GM10248 (cell line): ENCODE results near the gene HOXC5.
A peak's percentile ranks its signal among the peaks of the same experiment; 100 is the strongest.

ENCODE experiments used
- CTCF ChIA-PET: fragments of 300-600 bp; sonication (Branson Sonifier 250); formaldehyde crosslinking; extraction: SDS; loops from one replicate; lab custom pipeline; 2021; ENCODE audit warnings: antibody characterized with exemption; lab: Yijun Ruan, JAX
- POLR2A ChIA-PET: fragments of 350-650 bp; sonication (Branson Sonifier 250); formaldehyde crosslinking; extraction: SDS; loops from one replicate; lab custom pipeline; 2020; ENCODE audit warnings: antibody characterized with exemption; lab: Yijun Ruan, JAX
- DNase-seq: peaks from one replicate; pipeline ENCODE4 v3.0.0; 2012; ENCODE audit errors: extremely low spot score
- TF ChIP-seq, protein P1 (sequence below): IDR thresholded peaks from 2 replicates; pipeline ENCODE4 v1.5.1; 2012; ENCODE audit warnings: mild to moderate bottlenecking, low read depth; ENCODE audit errors: extremely low read depth, missing control alignments, control extremely low read depth

Gene HOXC5

DNA sequence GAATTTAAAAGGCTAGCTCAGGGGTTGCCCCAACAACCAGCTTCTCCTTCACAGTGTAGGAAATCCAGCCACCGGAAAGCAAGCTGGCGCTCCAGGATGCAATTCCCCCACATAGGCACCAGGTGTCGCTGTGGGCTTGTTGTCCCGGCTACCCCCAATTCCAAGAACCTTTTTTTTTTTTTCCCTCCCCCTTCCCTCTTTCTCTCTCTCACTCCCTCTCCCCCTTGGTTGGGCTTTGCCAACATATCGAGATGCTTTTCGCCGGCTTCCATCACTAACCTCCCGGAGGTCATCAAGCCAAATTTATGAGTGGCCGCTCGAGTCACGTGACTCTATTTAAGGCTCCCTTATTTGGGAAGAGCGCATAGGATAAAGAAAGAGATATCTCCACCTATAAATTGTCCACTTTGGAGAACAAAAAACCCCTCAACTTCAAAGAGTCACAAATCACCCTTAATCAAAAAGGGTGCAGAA, at the start of gene HOXC5:
HOXC5 (plus strand) TSS at position 424 of the 474 bp plus-strand sequence. CDS start 73 bp downstream, outside the sequence.
- ChIA-PET POLR2A (no interaction called here), CTCF (interaction anchor here (0.6 to 10.1 kb wide), 45 partner anchors 9 to 346 kb away, joined by 3 to 214 read pairs (median 5); partner anchors contain the start of genes HOXC10, HOXC4, HOXC8 and SMUG1)
- TF ChIP-seq, protein P1, sequence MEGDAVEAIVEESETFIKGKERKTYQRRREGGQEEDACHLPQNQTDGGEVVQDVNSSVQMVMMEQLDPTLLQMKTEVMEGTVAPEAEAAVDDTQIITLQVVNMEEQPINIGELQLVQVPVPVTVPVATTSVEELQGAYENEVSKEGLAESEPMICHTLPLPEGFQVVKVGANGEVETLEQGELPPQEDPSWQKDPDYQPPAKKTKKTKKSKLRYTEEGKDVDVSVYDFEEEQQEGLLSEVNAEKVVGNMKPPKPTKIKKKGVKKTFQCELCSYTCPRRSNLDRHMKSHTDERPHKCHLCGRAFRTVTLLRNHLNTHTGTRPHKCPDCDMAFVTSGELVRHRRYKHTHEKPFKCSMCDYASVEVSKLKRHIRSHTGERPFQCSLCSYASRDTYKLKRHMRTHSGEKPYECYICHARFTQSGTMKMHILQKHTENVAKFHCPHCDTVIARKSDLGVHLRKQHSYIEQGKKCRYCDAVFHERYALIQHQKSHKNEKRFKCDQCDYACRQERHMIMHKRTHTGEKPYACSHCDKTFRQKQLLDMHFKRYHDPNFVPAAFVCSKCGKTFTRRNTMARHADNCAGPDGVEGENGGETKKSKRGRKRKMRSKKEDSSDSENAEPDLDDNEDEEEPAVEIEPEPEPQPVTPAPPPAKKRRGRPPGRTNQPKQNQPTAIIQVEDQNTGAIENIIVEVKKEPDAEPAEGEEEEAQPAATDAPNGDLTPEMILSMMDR: peak; percentile 93
- DNase-seq: peak; percentile 86

DNA sequence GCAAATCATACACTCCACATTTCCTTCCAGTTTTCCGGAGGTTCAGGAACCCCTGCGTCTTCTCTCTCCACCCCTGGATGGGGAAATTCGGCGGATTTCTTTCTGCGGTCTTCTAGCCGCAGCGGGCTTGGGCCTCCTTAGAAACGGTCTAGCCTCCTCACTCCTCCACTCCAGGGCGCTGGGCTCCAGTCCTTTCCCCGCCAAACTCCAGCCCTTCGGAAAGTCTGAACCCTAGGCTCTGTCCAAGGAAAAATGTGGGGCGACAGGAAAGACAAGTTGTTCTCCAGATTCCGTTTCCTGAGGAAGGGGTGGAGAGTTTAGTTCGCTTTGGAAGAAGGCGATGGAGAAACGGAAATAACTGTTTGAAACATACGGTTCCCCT, 49.3 kb upstream of the HOXC5 start:
- no peak for DNase-seq
- POLR2A ChIA-PET: no interaction called here
- TF ChIP-seq, protein P1: no peak
- CTCF ChIA-PET: interaction anchor here (0.8 to 5.5 kb wide), 3 partner anchors 10 to 212 kb away, joined by 3 to 61 read pairs (median 9); partner anchors contain the start of gene HOXC8

DNA sequence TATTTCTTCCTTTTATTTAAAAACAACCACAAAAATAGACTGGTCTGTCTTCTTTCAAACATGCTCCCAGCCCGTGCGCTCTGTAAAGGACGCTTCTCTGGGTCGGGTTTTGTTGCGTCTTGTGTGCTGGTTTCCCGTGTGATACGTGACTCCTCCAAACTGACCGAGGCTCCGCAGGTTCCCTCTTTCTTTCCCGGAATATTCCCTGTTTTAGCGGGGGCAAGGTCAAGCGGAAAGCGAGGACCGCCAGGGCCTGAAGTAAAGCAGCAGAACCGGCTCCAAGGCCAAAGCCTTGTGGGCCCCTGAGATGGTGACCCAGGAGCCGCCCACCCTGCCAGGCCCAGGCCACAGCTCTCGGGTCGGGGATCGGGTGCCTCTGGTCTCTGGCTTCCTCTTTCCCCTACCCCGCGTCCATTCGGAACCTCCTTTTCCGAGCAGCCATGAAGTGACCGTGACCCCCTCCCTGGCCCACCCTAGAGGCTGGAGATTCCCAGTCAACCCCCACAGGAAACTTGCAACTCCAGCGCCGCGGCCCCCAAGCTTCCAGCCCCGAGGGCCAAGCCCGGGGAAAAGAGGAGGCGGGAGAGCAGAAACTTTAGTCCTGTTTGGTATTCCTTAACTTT, 48.8 kb upstream of the HOXC5 start:
- TF ChIP-seq, protein P1: no peak
- CTCF ChIA-PET: interaction anchor here (0.8 to 5.6 kb wide), 13 partner anchors 9 to 230 kb away, joined by 3 to 74 read pairs (median 9); partner anchors contain the start of gene HOXC8
- no peak for DNase-seq
- POLR2A ChIA-PET: no interaction called here

DNA sequence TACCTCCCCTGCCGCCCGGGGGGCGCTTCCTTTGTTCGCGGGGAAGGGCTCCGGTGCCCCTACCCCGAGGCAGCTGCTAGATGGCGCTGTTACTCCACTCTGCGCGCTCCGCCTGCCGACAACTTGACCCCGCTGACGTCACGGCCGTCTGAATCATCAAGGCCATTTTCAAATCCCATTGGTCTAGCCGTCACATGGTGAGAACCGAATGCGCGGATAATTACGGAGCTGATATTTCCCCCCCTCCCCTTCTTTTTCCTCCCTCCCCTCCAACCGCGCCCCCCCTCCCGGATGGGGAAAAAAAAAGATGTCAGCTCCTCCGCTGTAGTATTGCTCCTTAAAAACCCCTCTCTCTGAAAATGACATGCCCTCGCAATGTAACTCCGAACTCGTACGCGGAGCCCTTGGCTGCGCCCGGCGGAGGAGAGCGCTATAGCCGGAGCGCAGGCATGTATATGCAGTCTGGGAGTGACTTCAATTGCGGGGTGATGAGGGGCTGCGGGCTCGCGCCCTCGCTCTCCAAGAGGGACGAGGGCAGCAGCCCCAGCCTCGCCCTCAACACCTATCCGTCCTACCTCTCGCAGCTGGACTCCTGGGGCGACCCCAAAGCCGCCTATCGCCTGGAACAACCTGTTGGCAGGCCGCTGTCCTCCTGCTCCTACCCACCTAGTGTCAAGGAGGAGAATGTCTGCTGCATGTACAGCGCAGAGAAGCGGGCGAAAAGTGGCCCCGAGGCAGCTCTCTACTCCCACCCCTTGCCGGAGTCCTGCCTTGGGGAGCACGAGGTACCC, 47.8 kb upstream of the HOXC5 start, which contains the start of gene HOXC10:
HOXC10 (plus strand) TSS at position 246 of the 791 bp plus-strand sequence; CDS start at position 360, 114 bp downstream.
- TF ChIP-seq, protein P1: peak; percentile 71
- ChIA-PET POLR2A (no interaction called here), CTCF (interaction anchor here (0.6 to 5.6 kb wide), 27 partner anchors 12 to 236 kb away, joined by 3 to 74 read pairs (median 4); partner anchors contain the start of genes HOXC12, HOXC5, HOXC8 and HOXC9)
- peak; percentile 87 for DNase-seq

DNA sequence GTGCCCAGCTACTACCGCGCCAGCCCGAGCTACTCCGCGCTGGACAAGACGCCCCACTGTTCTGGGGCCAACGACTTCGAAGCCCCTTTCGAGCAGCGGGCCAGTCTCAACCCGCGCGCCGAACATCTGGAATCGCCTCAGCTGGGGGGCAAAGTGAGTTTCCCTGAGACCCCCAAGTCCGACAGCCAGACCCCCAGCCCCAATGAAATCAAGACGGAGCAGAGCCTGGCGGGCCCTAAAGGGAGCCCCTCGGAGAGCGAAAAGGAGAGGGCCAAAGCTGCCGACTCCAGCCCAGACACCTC, 47.2 kb upstream of the HOXC5 start:
- TF ChIP-seq, protein P1: no peak
- DNase-seq: no peak
- ChIA-PET POLR2A (no interaction called here), CTCF (interaction anchor here (0.7 to 5.6 kb wide), 20 partner anchors 11 to 235 kb away, joined by 3 to 74 read pairs (median 6); partner anchors contain the start of genes HOXC8 and HOXC9)
